ENCODE results near the gene AKAP13. TPM values are rescaled to one million over a fixed set of nuclear protein-coding genes. Genes with fewer than 3 reads are reported as not detected.

Gene AKAP13
- polyA plus RNA-seq, 1 donor from 2014 or later: 10.0 TPM

- Histone ChIP-seq H3K27ac (ENCODE audit: low read length) (peak overlapping the region; percentile 6), H3K27me3 (ENCODE audit: insufficient read depth, low read depth, low read length) (no peaks in the 10 kb centered on the region), H3K4me3 (ENCODE audit: low read length) (no peak overlapping the region), H3K79me2 (replicated peaks; ENCODE audit: insufficient read depth, low read length) (no peaks in the 10 kb centered on the region), H3K9me3 (ENCODE audit: low read length) (no peaks in the 10 kb centered on the region), H2AFZ (ENCODE audit: low read depth, low read length) (no peak overlapping the region), H3K36me3 (ENCODE audit: insufficient read depth, low read length) (no peaks in the 10 kb centered on the region), H3K9ac (ENCODE audit: low read length) (no peak overlapping the region), H3K4me2 (ENCODE audit: low read length) (no peak overlapping the region), H4K20me1 (ENCODE audit: insufficient read depth) (no peaks in the 10 kb centered on the region), H3F3A (ENCODE audit: insufficient read depth, low read length, poor library complexity, severe bottlenecking) (no peaks in the 10 kb centered on the region), H3K9me2 (ENCODE audit: insufficient read depth, low read length) (no peaks in the 10 kb centered on the region)
- TF ChIP-seq REST (IDR thresholded peaks at IDR 0.05; ENCODE audit: borderline replicate concordance) (peak; percentile 95), EZH2 (IDR thresholded peaks at IDR 0.05; ENCODE audit: borderline replicate concordance, insufficient read depth, low read length, poor library complexity, severe bottlenecking) (no peak)
These were observed 218.5 kb downstream of the AKAP13 start for GRCh38 chr15:85598718-85599398.

- Histone ChIP-seq H3K27ac (ENCODE audit: low read length) (no peak overlapping the region), H3K27me3 (ENCODE audit: insufficient read depth, low read depth, low read length) (no peaks in the 10 kb centered on the region), H3K9me2 (ENCODE audit: insufficient read depth, low read length) (no peaks in the 10 kb centered on the region), H2AFZ (ENCODE audit: low read depth, low read length) (no peak overlapping the region), H4K20me1 (ENCODE audit: insufficient read depth) (no peaks in the 10 kb centered on the region), H3F3A (ENCODE audit: insufficient read depth, low read length, poor library complexity, severe bottlenecking) (no peaks in the 10 kb centered on the region), H3K9ac (ENCODE audit: low read length) (no peak overlapping the region), H3K4me3 (ENCODE audit: low read length) (no peak overlapping the region), H3K4me2 (ENCODE audit: low read length) (no peak overlapping the region), H3K9me3 (ENCODE audit: low read length) (no peaks in the 10 kb centered on the region), H3K79me2 (replicated peaks; ENCODE audit: insufficient read depth, low read length) (no peaks in the 10 kb centered on the region), H3K36me3 (ENCODE audit: insufficient read depth, low read length) (no peaks in the 10 kb centered on the region)
- no peak for TF ChIP-seq POLR2AphosphoS5 (IDR thresholded peaks at IDR 0.05)
- TF ChIP-seq REST (IDR thresholded peaks at IDR 0.05; ENCODE audit: borderline replicate concordance): no peak
These were observed 219.6 kb downstream of the AKAP13 start for GRCh38 chr15:85600001-85600400.

- H3K4me2 ChIP-seq (ENCODE audit: low read length): no peak overlapping the region
- no peaks in the 10 kb centered on the region for H4K20me1 ChIP-seq (ENCODE audit: insufficient read depth)
- no peaks in the 10 kb centered on the region for H3K36me3 ChIP-seq (ENCODE audit: insufficient read depth, low read length)
- no peak overlapping the region for H3K4me3 ChIP-seq (ENCODE audit: low read length)
- H3K9ac ChIP-seq (ENCODE audit: low read length): no peak overlapping the region
- H3K27ac ChIP-seq (ENCODE audit: low read length): no peak overlapping the region
- H3F3A ChIP-seq (ENCODE audit: insufficient read depth, low read length, poor library complexity, severe bottlenecking): no peaks in the 10 kb centered on the region
- H3K9me3 ChIP-seq (ENCODE audit: low read length): no peaks in the 10 kb centered on the region
- no peaks in the 10 kb centered on the region for H3K27me3 ChIP-seq (ENCODE audit: insufficient read depth, low read depth, low read length)
- no peak for TF ChIP-seq MXI1 (conservative IDR thresholded peaks at IDR 0.05; ENCODE audit: poor library complexity, severe bottlenecking)
- peak; percentile 37 for TF ChIP-seq EP300 (conservative IDR thresholded peaks at IDR 0.05; ENCODE audit: poor library complexity, severe bottlenecking)
- peak; percentile 13 for TF ChIP-seq POLR2AphosphoS5 (IDR thresholded peaks at IDR 0.05)
- no peak overlapping the region for H2AFZ ChIP-seq (ENCODE audit: low read depth, low read length)
- H3K9me2 ChIP-seq (ENCODE audit: insufficient read depth, low read length): no peaks in the 10 kb centered on the region
- H3K79me2 ChIP-seq (replicated peaks; ENCODE audit: insufficient read depth, low read length): no peaks in the 10 kb centered on the region
These were observed 222.8 kb downstream of the AKAP13 start for GRCh38 chr15:85603160-85603559.

All from neural cell (in vitro differentiated cells).